Hematopoietic multipotent progenitor cell treated with erythropoietin and hydrocortisone succinate and interleukin-3 and kit ligand, for 4 days (in vitro differentiated cells): ENCODE results near the gene CA14.
"Not testable (repeated sequence)": the region's sequence is repeated elsewhere in the genome, so short reads cannot be mapped to it uniquely, and the experiment has no call there.

Experiments
- DNase-seq: peaks from one replicate; pipeline ENCODE4 v3.0.0-alpha.2; 2015

The CA14 gene

GRCh38 chr1:150236614-150237100 is 20.9 kb upstream of the CA14 start:
- no peak for DNase-seq

GRCh38 chr1:150237176-150237575 is 20.4 kb upstream of the CA14 start:
- not testable (repeated sequence) for DNase-seq

- DNase-seq: no peak
These were observed 19.8 kb upstream of the CA14 start for GRCh38 chr1:150237746-150238145.

GRCh38 chr1:150243003-150243402 is 14.6 kb upstream of the CA14 start:
- no peak for DNase-seq

- DNase-seq: no peak
These were observed 7.6 kb upstream of the CA14 start for GRCh38 chr1:150249936-150250335.

GRCh38 chr1:150256198-150256553 is 1.4 kb upstream of the CA14 start:
- DNase-seq: no peak

- DNase-seq: no peak
These were observed 826 bp upstream of the CA14 start for GRCh38 chr1:150256554-150257341.

GRCh38 chr1:150259217-150259616 is 1.6 kb downstream of the CA14 start:
- no peak for DNase-seq

- no peak for DNase-seq
These were observed 2.4 kb downstream of the CA14 start for GRCh38 chr1:150259758-150260669.

GRCh38 chr1:150261367-150261766 is 3.8 kb downstream of the CA14 start:
- no peak for DNase-seq

GRCh38 chr1:150262388-150263320 is 5.1 kb downstream of the CA14 start:
- peak; percentile 24 for DNase-seq

- no peak for DNase-seq
These were observed 6.0 kb downstream of the CA14 start for GRCh38 chr1:150263549-150263948.

GRCh38 chr1:150267896-150268295 is 10.3 kb downstream of the CA14 start:
- no peak for DNase-seq

GRCh38 chr1:150268340-150268704 is 10.7 kb downstream of the CA14 start:
- peak; percentile 64 for DNase-seq

GRCh38 chr1:150268705-150269403 is 11.3 kb downstream of the CA14 start, which contains the start of gene APH1A:
Gene APH1A (minus strand): TSS chr1:150269016. CDS start chr1:150268810, 206 bp downstream.
- DNase-seq: peak; percentile 99

GRCh38 chr1:150269451-150269850 is 11.9 kb downstream of the CA14 start:
- no peak for DNase-seq

- no peak for DNase-seq
These were observed 13.9 kb downstream of the CA14 start for GRCh38 chr1:150271291-150271959.

- no peak for DNase-seq
These were observed 15.7 kb downstream of the CA14 start for GRCh38 chr1:150273311-150273710.

GRCh38 chr1:150280138-150280707 is 22.6 kb downstream of the CA14 start:
- no peak for DNase-seq

- peak; percentile 92 for DNase-seq
These were observed 23.7 kb downstream of the CA14 start for GRCh38 chr1:150281221-150281757.
